GM12878 (cell line): ENCODE data around the gene ZBTB32. TPM values are rescaled to one million over a fixed set of nuclear protein-coding genes. Genes with fewer than 3 reads are reported as not detected.

Experiments used
- ATAC-seq: fragments of 200-7000 bp; cut with Tn5 transposase; 3 replicates; pipeline ENCODE4 v1.9.1; 2020; ENCODE audit warnings: mild to moderate bottlenecking, moderate library complexity
- BruUV-seq: library from RNA; stranded (reverse); fragments of 400-500 nt; replicated peaks from 2 replicates; lab custom pipeline; 2021; lab: Mats Ljungman, UMichigan
- CTCF ChIA-PET: fragments of 300-600 bp; sonication (Branson Sonifier 250); formaldehyde crosslinking; extraction: SDS; loops from one replicate; lab custom pipeline; 2021; ENCODE audit warnings: inconsistent platforms; lab: Yijun Ruan, JAX
- POLR2A ChIA-PET: fragments of 350-600 bp; formaldehyde crosslinking; extraction: SDS; loops from one replicate; lab custom pipeline; 2021; ENCODE audit warnings: inconsistent platforms; lab: Charles Lee
- RAD21 ChIA-PET: fragments of 300-600 bp; sonication (Branson Sonifier 250); formaldehyde crosslinking; loops from one replicate; lab custom pipeline; 2023; ENCODE audit warnings: antibody characterized with exemption; ENCODE audit not compliant: unreplicated experiment; lab: Charles Lee
- SMC1A ChIA-PET: fragments of 300-600 bp; sonication (Branson Sonifier 250); formaldehyde crosslinking; loops from one replicate; lab custom pipeline; 2023; ENCODE audit not compliant: unreplicated experiment, uncharacterized antibody; lab: Charles Lee
- DNase-seq: peaks from one replicate; pipeline ENCODE4 v3.0.0-alpha.2; 2011; ENCODE audit warnings: low read depth, low spot score
- FAIRE-seq: peaks from 3 replicates; lab custom pipeline; 2011; peaks lifted over from hg19 to GRCh38; lab: Jason Lieb, UNC
- H2AFZ ChIP-seq: 2 replicates; pipeline ENCODE4 v1.6.0; 2011; ENCODE audit warnings: low read depth, low read length, control low read depth; ENCODE audit not compliant: control insufficient read depth
- H3K27ac ChIP-seq: 2 replicates; pipeline ENCODE4 v1.5.1; 2011; ENCODE audit warnings: control low read depth; ENCODE audit not compliant: control insufficient read depth, insufficient read depth
- H3K27me3 ChIP-seq, 2 experiments: replicated peaks in 1 of 2; 2 replicates each; pipeline versions ENCODE4 v1.6.0 to v1.6.1; 2011; ENCODE audit warnings: low read length in 1 of 2; ENCODE audit not compliant: control insufficient read depth in 2 of 2, insufficient read depth in 2 of 2
- H3K36me3 ChIP-seq, 2 experiments: 2 replicates each; pipeline ENCODE4 v1.5.1; 2011; ENCODE audit warnings: low read length in 1 of 2; ENCODE audit not compliant: control insufficient read depth in 2 of 2, insufficient read depth in 2 of 2
- H3K4me1 ChIP-seq: 2 replicates; pipeline ENCODE4 v1.6.1; 2011; ENCODE audit warnings: mild to moderate bottlenecking, low read length, moderate library complexity, mixed read lengths; ENCODE audit not compliant: control insufficient read depth, insufficient read depth
- H3K4me2 ChIP-seq: 2 replicates; pipeline ENCODE4 v1.6.0; 2011; ENCODE audit warnings: control low read depth; ENCODE audit not compliant: control insufficient read depth, insufficient read depth
- H3K4me3 ChIP-seq: fragments of 200-600 bp; sonication (generic); 2 replicates; pipeline ENCODE4 v1.5.1; 2016
- H3K79me2 ChIP-seq: 2 replicates; pipeline ENCODE4 v1.6.0; 2011; ENCODE audit warnings: low read length; ENCODE audit not compliant: control insufficient read depth, insufficient read depth
- H3K9ac ChIP-seq: 2 replicates; pipeline ENCODE4 v1.8.0; 2011; ENCODE audit warnings: low read length, control low read depth, mixed read lengths; ENCODE audit not compliant: control insufficient read depth, insufficient read depth
- H3K9me3 ChIP-seq: replicated peaks from 3 replicates; pipeline ENCODE4 v1.5.1; 2011; ENCODE audit warnings: mild to moderate bottlenecking, low read length; ENCODE audit not compliant: control insufficient read depth, insufficient read depth
- H4K20me1 ChIP-seq: 2 replicates; pipeline ENCODE4 v1.6.0; 2011; ENCODE audit not compliant: control insufficient read depth, insufficient read depth
- IRF5 ChIP-seq: fragments of 450-650 bp; IDR thresholded peaks from 2 replicates; pipeline ENCODE4 v1.6.1; 2017; ENCODE audit warnings: borderline replicate concordance
- POLR2A ChIP-seq: IDR thresholded peaks from 2 replicates; pipeline ENCODE4 v1.6.1; 2011; ENCODE audit warnings: low read depth, mild to moderate bottlenecking, low read length
- ZBTB11 ChIP-seq: fragments of 450-650 bp; formaldehyde crosslinking; IDR thresholded peaks from 2 replicates; pipeline ENCODE4 v1.5.0; 2022; ENCODE audit warnings: mild to moderate bottlenecking, missing genetic modification characterization
- WGBS: methylation state at CpG from one replicate; pipeline ENCODE4 v1.1.6; 2016; ENCODE audit warnings: low lambda C conversion rate; ENCODE audit not compliant: insufficient replicate concordance, insufficient coverage; ENCODE audit errors: missing lambda C conversion rate; 5-methylcytosine and 5-hydroxymethylcytosine counted together
- in situ Hi-C: fragments of 300-500 bp; cut with MboI; formaldehyde crosslinking; loops from 9 replicates; pipeline ENCODE4 v1.14.3; 2018; ENCODE audit warnings: mixed read lengths
- intact Hi-C: fragments of 100-400 bp; cut with micrococcal nuclease; formaldehyde crosslinking; loops from one replicate; pipeline ENCODE4 v1.14.2; 2022; ENCODE audit not compliant: unreplicated experiment
- polyA plus RNA-seq, 11 experiments: library from polyadenylated mRNA; depleted of rRNA in 4 of 11; unstranded in 6 of 11; stranded (reverse) in 5 of 11; fragments of >200 nt; fragmentation: Nextera tagmentation in 4 of 11; fragmentation: Illumina TruSeq in 1 of 11; extraction: Ambion mirVana in 4 of 11; extraction: Trizol in 1 of 11; gene quantifications; 1 replicate in 1 of 11; 2 replicates in 10 of 11; pipeline versions ENCODE4 v1.2.1 to v1.2.3, GENCODE V29; 2011 to 2016; ENCODE audit warnings: inconsistent platforms in 2 of 11, missing spikeins in 2 of 11, low read depth in 1 of 11
- total RNA-seq, 4 experiments: library from RNA; depleted of rRNA in 3 of 4; stranded (reverse); fragments of >200 nt in 3 of 4; fragmentation: Illumina TruSeq in 1 of 4; extraction: Trizol in 1 of 4; gene quantifications; 2 replicates each; pipeline versions ENCODE4 v1.2.1 to v1.2.3, GENCODE V29; 2013 to 2021

The ZBTB32 gene
- total and polyA plus RNA-seq, 10 of the 15 experiments (the other 5 are each of a cell fraction or from before 2014, with no cell fraction given): 1.0 to 46.7 (median 16.0) TPM

- no peak for TF ChIP-seq ZBTB11 (CRISPR knock-in tag)
Observed at GRCh38 chr19:35720648-35721047, 16.3 kb downstream of the ZBTB32 start (continued).

GRCh38 chr19:35721374-35721773, 17.0 kb downstream of the ZBTB32 start:
- in situ Hi-C loops: no loop called here
- Histone ChIP-seq H3K4me1 (peaks cover 10% of the 10 kb centered on the region), H2AFZ (no peak overlapping the region), H4K20me1 (no peaks in the 10 kb centered on the region; the same call in 1 of the 2 replicates), H3K79me2 (peaks cover 26% of the 10 kb centered on the region), H3K27ac (no peak overlapping the region), H3K27me3 (no peaks in the 10 kb centered on the region), H3K9ac (no peak overlapping the region), H3K4me2 (0 out of 2 replicates have a peak overlapping the region, but pooled peaks have one; percentile 22), H3K9me3 (no peaks in the 10 kb centered on the region), H3K4me3 (no peak overlapping the region), H3K36me3 (peaks cover 23 to 31% of the 10 kb centered on the region in 2 experiments)
- no peak for ATAC-seq
- BruUV-seq: no TSS peak
- TF ChIP-seq IRF5 (no peak), POLR2A (peak; percentile 52)
- no peak for FAIRE-seq
- ChIA-PET POLR2A (no interaction called here), CTCF (no interaction called here), RAD21 (no interaction called here), SMC1A (no interaction called here)
- DNase-seq: no peak
- intact Hi-C loops: no loop called here
- WGBS: 88% methylated on average over 16 of the region's 16 CpGs
